OCI-LY7 (cell line): ENCODE results near the gene GPRC5B. TPM values are rescaled to one million over a fixed set of nuclear protein-coding genes. Genes with fewer than 3 reads are reported as not detected.

Experiments
- Bru-seq: library from RNA; stranded (reverse); fragments of 400-500 nt; gene quantifications from one replicate; lab custom pipeline; 2021; lab: Mats Ljungman, UMichigan
- BruChase-seq, 2 experiments: library from RNA; stranded (reverse); fragments of 400-500 nt; gene quantifications; one replicate each; lab custom pipeline; 2021; lab: Mats Ljungman, UMichigan
- BruUV-seq: library from RNA; stranded (reverse); fragments of 400-500 nt; replicated peaks from 2 replicates; lab custom pipeline; 2021; lab: Mats Ljungman, UMichigan
- CTCF ChIA-PET: fragments of 300-600 bp; sonication (Branson Sonifier 250); formaldehyde crosslinking; loops from one replicate; lab custom pipeline; 2022; ENCODE audit warnings: antibody characterized with exemption; ENCODE audit not compliant: unreplicated experiment; lab: Charles Lee
- POLR2A ChIA-PET: fragments of 300-600 bp; sonication (Branson Sonifier 250); formaldehyde crosslinking; loops from one replicate; lab custom pipeline; 2022; ENCODE audit warnings: antibody characterized with exemption; lab: Charles Lee
- DNase-seq: peaks from one replicate; pipeline ENCODE4 v3.0.0-alpha.2; 2015; ENCODE audit warnings: low spot score
- H2AFZ ChIP-seq: fragments of 200-600 bp; sonication (generic), shearing (Covaris generic); 2 replicates; pipeline ENCODE4 v1.6.1; 2014; ENCODE audit warnings: mild to moderate bottlenecking, antibody characterized with exemption, low read length, moderate library complexity
- H3K27ac ChIP-seq: fragments of 200-600 bp; sonication (generic); 2 replicates; pipeline ENCODE4 v1.5.1; 2014; ENCODE audit warnings: mixed run types, low read depth, mild to moderate bottlenecking, moderate library complexity, low read length, inconsistent platforms; ENCODE audit not compliant: poor library complexity, severe bottlenecking
- H3K36me3 ChIP-seq: fragments of 200-600 bp; sonication (generic); 2 replicates; pipeline ENCODE4 v1.6.1; 2014; ENCODE audit warnings: mild to moderate bottlenecking, antibody characterized with exemption, low read length, moderate library complexity, mixed read lengths; ENCODE audit not compliant: insufficient read depth
- H3K4me1 ChIP-seq: fragments of 200-600 bp; sonication (generic); 2 replicates; pipeline ENCODE4 v1.5.1; 2014; ENCODE audit warnings: mild to moderate bottlenecking, low read length; ENCODE audit not compliant: insufficient read depth, poor library complexity, severe bottlenecking
- H3K4me2 ChIP-seq: fragments of 200-600 bp; sonication (generic); 2 replicates; pipeline ENCODE4 v1.6.1; 2014; ENCODE audit warnings: mild to moderate bottlenecking, low read length
- H3K4me3 ChIP-seq: fragments of 200-600 bp; sonication (generic); 2 replicates; pipeline ENCODE4 v1.5.1; 2014; ENCODE audit warnings: mild to moderate bottlenecking, low read depth, low read length; ENCODE audit not compliant: poor library complexity, severe bottlenecking
- H3K79me2 ChIP-seq: fragments of 200-600 bp; sonication (generic); 2 replicates; pipeline ENCODE4 v1.6.1; 2016; ENCODE audit warnings: low read depth, mild to moderate bottlenecking, low read length, moderate library complexity, mixed read lengths; ENCODE audit not compliant: insufficient read depth
- H3K9me2 ChIP-seq: fragments of 200-600 bp; sonication (generic); 2 replicates; pipeline ENCODE4 v1.6.1; 2016; ENCODE audit warnings: mild to moderate bottlenecking, low read length, mixed read lengths; ENCODE audit not compliant: insufficient read depth
- H3K9me3 ChIP-seq: fragments of 200-600 bp; sonication (generic); 2 replicates; pipeline ENCODE4 v1.6.1; 2014; ENCODE audit warnings: mild to moderate bottlenecking, mixed run types, low read length, mixed read lengths
- H4K20me1 ChIP-seq: fragments of 200-600 bp; sonication (generic); 2 replicates; pipeline ENCODE4 v1.6.1; 2014; ENCODE audit warnings: mild to moderate bottlenecking, antibody characterized with exemption, low read length, moderate library complexity, mixed read lengths; ENCODE audit not compliant: insufficient read depth
- EZH2phosphoT487 ChIP-seq: fragments of 200-600 bp; sonication (generic); IDR thresholded peaks from 2 replicates; pipeline ENCODE4 v1.6.1; 2018; ENCODE audit warnings: low read depth, borderline replicate concordance, mild to moderate bottlenecking, mixed run types, antibody characterized with exemption, low read length, moderate library complexity, mixed read lengths
- intact Hi-C: fragments of 100-400 bp; cut with micrococcal nuclease; formaldehyde crosslinking; loops from one replicate; pipeline ENCODE4 v1.10.0; 2022; ENCODE audit not compliant: unreplicated experiment
- long read RNA-seq: library from polyadenylated mRNA; stranded (forward); transcript quantifications from one replicate; pipeline ENCODE4 v2.0.0, GENCODE V29; 2022
- total RNA-seq, 2 experiments: library from RNA; depleted of rRNA in 1 of 2; stranded (reverse); fragments of >200 nt in 1 of 2; shearing (Covaris generic) in 1 of 2; gene quantifications; 2 replicates each; pipeline ENCODE4 v1.2.3, GENCODE V29; 2014 to 2022
- TF ChIP-seq, protein P1 (sequence below): fragments of 200-600 bp; sonication (generic); conservative IDR thresholded peaks from 2 replicates; pipeline ENCODE4 v1.5.1; 2014; ENCODE audit warnings: mild to moderate bottlenecking, antibody characterized with exemption, low read length, moderate library complexity, mixed read lengths

GPRC5B gene
- total RNA-seq (2014; rRNA removed; shearing (Covaris generic)) (not detected in 2 replicates), total RNA-seq (2022) (not detected in 2 replicates), Bru-seq, nascent RNA (percentile 8 among the genes with signal in this experiment), BruChase-seq, experiment 1, labeled RNA remaining after a 6-hour chase (not detected), BruChase-seq, experiment 2, labeled RNA remaining after a 2-hour chase (percentile 18 among the genes with signal in this experiment)
- long read RNA-seq, result 0 reads

DNA sequence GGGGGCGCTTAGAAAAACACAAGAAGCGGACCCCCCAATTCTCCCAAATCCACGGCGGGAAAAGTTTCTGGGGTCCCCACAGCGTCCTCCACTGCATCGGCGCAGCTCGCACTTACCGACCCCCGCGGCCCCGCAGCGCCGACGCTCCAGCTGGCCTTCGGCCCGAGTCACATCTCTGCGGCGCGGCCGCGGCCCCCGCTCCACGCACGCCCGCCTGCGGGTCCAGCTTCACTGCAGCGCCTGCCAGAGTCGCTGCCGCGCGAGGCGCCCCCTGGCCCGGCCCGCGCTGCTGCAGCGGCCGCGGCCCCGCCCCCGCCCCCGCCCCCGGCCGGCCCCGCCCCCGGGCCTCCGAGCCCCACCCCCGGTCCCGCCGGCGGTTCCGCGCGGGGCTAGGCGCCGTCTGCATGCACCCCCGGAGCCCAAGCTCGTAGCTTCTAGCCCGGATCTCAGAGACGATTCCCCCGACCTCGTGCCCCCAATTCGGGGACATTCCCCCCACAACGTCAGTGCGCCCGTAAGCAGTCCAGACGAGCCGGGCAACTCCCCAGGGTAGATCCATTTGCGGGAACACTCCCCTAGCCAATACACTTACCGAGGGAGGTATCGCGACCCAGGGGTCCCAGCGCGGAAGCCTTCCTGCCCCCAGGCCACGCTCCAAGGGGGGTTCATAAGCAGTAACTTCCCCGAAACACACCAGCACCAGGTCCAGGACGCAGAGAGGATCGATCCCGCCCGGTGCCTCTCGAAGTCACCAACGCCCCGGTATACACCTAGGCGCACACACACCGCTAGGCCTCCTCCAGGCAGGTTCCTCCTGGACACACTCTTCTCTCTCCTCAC, at the start of gene GPRC5B:
Gene GPRC5B, minus strand, starts transcription at position 238 of the 840 bp plus-strand sequence. CDS start 12,003 bp downstream, outside the sequence.
- Histone ChIP-seq H3K27ac (no peak within 1 kb of the TSS), H4K20me1 (no peaks in the 10 kb centered on the region), H3K4me2 (peak within 1 kb of the TSS; percentile 73), H3K9me3 (no peaks in the 10 kb centered on the region), H3K4me1 (no peaks in the 10 kb centered on the region), H3K4me3 (peak within 1 kb of the TSS; percentile 60), H3K36me3 (no peaks in the 10 kb centered on the region), H3K79me2 (no peaks in the 10 kb centered on the region), H2AFZ (no peak within 1 kb of the TSS), H3K9me2 (no peaks in the 10 kb centered on the region)
- no TSS peak for BruUV-seq
- ChIA-PET CTCF (interaction anchor here (0.6 kb wide), 1 partner anchor 26 kb away, joined by 3 read pairs; no protein-coding TSS in a partner anchor), POLR2A (interaction anchor here (0.8 kb wide), 1 partner anchor 576 kb away, joined by 5 read pairs; no protein-coding TSS in a partner anchor)
- peak; percentile 29 for DNase-seq
- no peak for TF ChIP-seq EZH2phosphoT487
- TF ChIP-seq, protein P1, sequence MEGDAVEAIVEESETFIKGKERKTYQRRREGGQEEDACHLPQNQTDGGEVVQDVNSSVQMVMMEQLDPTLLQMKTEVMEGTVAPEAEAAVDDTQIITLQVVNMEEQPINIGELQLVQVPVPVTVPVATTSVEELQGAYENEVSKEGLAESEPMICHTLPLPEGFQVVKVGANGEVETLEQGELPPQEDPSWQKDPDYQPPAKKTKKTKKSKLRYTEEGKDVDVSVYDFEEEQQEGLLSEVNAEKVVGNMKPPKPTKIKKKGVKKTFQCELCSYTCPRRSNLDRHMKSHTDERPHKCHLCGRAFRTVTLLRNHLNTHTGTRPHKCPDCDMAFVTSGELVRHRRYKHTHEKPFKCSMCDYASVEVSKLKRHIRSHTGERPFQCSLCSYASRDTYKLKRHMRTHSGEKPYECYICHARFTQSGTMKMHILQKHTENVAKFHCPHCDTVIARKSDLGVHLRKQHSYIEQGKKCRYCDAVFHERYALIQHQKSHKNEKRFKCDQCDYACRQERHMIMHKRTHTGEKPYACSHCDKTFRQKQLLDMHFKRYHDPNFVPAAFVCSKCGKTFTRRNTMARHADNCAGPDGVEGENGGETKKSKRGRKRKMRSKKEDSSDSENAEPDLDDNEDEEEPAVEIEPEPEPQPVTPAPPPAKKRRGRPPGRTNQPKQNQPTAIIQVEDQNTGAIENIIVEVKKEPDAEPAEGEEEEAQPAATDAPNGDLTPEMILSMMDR, result no peak
- intact Hi-C loops, result no loop called here

DNA sequence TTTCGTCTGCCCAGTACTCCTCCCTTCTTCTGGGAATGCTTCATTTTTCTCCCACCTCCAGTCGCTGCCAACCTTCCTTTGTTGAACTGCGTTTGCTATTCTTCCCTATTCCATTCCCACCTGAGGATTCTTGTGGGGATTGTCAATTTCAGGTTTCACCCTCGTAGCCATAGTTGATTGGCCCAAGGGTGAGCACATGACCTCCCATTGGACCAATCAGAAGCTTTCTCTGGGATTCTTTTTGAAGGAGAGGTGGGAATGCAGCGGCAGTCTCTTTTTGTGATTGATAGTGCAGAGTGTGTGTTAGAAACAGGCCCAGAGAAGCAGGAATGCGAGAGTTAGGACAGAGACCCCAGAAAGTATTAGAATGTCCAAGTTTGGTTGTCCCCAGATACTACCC, 49.1 kb upstream of the GPRC5B start:
- Histone ChIP-seq H3K4me1 (no peaks in the 10 kb centered on the region), H3K9me3 (no peaks in the 10 kb centered on the region), H2AFZ (no peak overlapping the region), H3K79me2 (no peaks in the 10 kb centered on the region), H3K36me3 (no peaks in the 10 kb centered on the region), H3K4me2 (no peak overlapping the region), H4K20me1 (no peaks in the 10 kb centered on the region), H3K9me2 (no peaks in the 10 kb centered on the region), H3K4me3 (no peak overlapping the region), H3K27ac (no peak overlapping the region)
- TF ChIP-seq, protein P1, result no peak
- no peak for TF ChIP-seq EZH2phosphoT487
- intact Hi-C loops, result no loop called here
- CTCF ChIA-PET, result no interaction called here
- no peak for DNase-seq
- BruUV-seq, result no TSS peak
- POLR2A ChIA-PET, result no interaction called here
